ENCODE measurements around the gene DCBLD1. TPM values are rescaled to one million over a fixed set of nuclear protein-coding genes. Genes with fewer than 3 reads are reported as not detected.

DCBLD1 gene
- total and polyA plus RNA-seq, 4 donors: 10.0 to 38.1 (median 13.0) TPM

GRCh38 chr6:117512056-117512828, 29.8 kb downstream of the DCBLD1 start:
- peaks cover 0 to 5% (median 2%) of the 10 kb centered on the region in 4 donors for H3K36me3 ChIP-seq (ENCODE audit: control insufficient read depth in 4 of 4, insufficient read depth in 4 of 4, low read length in 4 of 4)
- no peak overlapping the region for H3K27ac ChIP-seq (ENCODE audit: low read depth in 1 of 2, low read length in 1 of 2)
- ATAC-seq (ENCODE audit: insufficient read depth, low FRiP score) (no peak), DNase-seq (no peak)
- peaks cover 0 to 21% (median 1%) of the 10 kb centered on the region in 5 donors for H3K4me1 ChIP-seq (ENCODE audit: control insufficient read depth in 5 of 5, insufficient read depth in 5 of 5, low read length in 5 of 5)
- H3K9ac ChIP-seq (ENCODE audit: insufficient read depth in 1 of 2, low read length in 2 of 2): no peak overlapping the region
- H3K9me3 ChIP-seq (ENCODE audit: control insufficient read depth in 4 of 4, insufficient read depth in 3 of 4, low read length in 3 of 4): no peaks in the 10 kb centered on the region
- 87 to 88% methylated on average over 7 of the region's 7 CpGs for WGBS, 2 donors
- TF ChIP-seq CTCF (IDR thresholded peaks at IDR 0.05; ENCODE audit: control extremely low read depth, extremely low read depth): no peak
- H3K4me3 ChIP-seq: no peak overlapping the region
- no peaks in the 10 kb centered on the region for H3K27me3 ChIP-seq (ENCODE audit: control insufficient read depth in 3 of 3, insufficient read depth in 3 of 3, low read length in 2 of 3)

- Histone ChIP-seq H3K9me3 (ENCODE audit: control insufficient read depth in 4 of 4, insufficient read depth in 3 of 4, low read length in 3 of 4) (no peaks in the 10 kb centered on the region), H3K27ac (ENCODE audit: low read depth in 1 of 2, low read length in 1 of 2) (no peak overlapping the region), H3K36me3 (ENCODE audit: control insufficient read depth in 4 of 4, insufficient read depth in 4 of 4, low read length in 4 of 4) (peaks cover 0 to 5% (median 1%) of the 10 kb centered on the region in 4 donors), H3K27me3 (ENCODE audit: control insufficient read depth in 3 of 3, insufficient read depth in 3 of 3, low read length in 2 of 3) (no peaks in the 10 kb centered on the region), H3K9ac (ENCODE audit: insufficient read depth in 1 of 2, low read length in 2 of 2) (no peak overlapping the region), H3K4me3 (no peak overlapping the region), H3K4me1 (ENCODE audit: control insufficient read depth in 5 of 5, insufficient read depth in 5 of 5, low read length in 5 of 5) (peaks cover 0 to 12% (median 2%) of the 10 kb centered on the region in 5 donors)
- no peak for DNase-seq
- 86 to 87% methylated on average over 2 of the region's 2 CpGs for WGBS, 2 donors
- ATAC-seq (ENCODE audit: insufficient read depth, low FRiP score): no peak
- TF ChIP-seq CTCF (IDR thresholded peaks at IDR 0.05; ENCODE audit: control extremely low read depth, extremely low read depth): no peak
Measured at GRCh38 chr6:117512987-117513573, 30.6 kb downstream of the DCBLD1 start.

GRCh38 chr6:117513778-117514365, 31.4 kb downstream of the DCBLD1 start:
- peaks cover 0 to 5% (median under 1%) of the 10 kb centered on the region in 4 donors for H3K36me3 ChIP-seq (ENCODE audit: control insufficient read depth in 4 of 4, insufficient read depth in 4 of 4, low read length in 4 of 4)
- TF ChIP-seq CTCF (IDR thresholded peaks at IDR 0.05; ENCODE audit: control extremely low read depth, extremely low read depth): no peak
- ATAC-seq (ENCODE audit: insufficient read depth, low FRiP score): no peak
- H3K9ac ChIP-seq (ENCODE audit: insufficient read depth in 1 of 2, low read length in 2 of 2): no peak overlapping the region
- H3K4me3 ChIP-seq: no peak overlapping the region
- no peak overlapping the region for H3K27ac ChIP-seq (ENCODE audit: low read depth in 1 of 2, low read length in 1 of 2)
- no peak for DNase-seq
- H3K4me1 ChIP-seq (ENCODE audit: control insufficient read depth in 5 of 5, insufficient read depth in 5 of 5, low read length in 5 of 5): peaks cover 0 to 6% (median 2%) of the 10 kb centered on the region in 5 donors
- no peaks in the 10 kb centered on the region for H3K27me3 ChIP-seq (ENCODE audit: control insufficient read depth in 3 of 3, insufficient read depth in 3 of 3, low read length in 2 of 3)
- 77 to 85% methylated on average over 7 of the region's 7 CpGs for WGBS, 2 donors
- H3K9me3 ChIP-seq (ENCODE audit: control insufficient read depth in 4 of 4, insufficient read depth in 3 of 4, low read length in 3 of 4): no peaks in the 10 kb centered on the region

All from lung (tissue), 12 donors.